HL-60 (cell line): Measurements from ENCODE around the gene HUNK.

ENCODE experiments used
- CTCF ChIP-seq: IDR thresholded peaks from one replicate; pipeline ENCODE4 v1.5.1; 2011; ENCODE audit warnings: low read length, control low read depth, inconsistent platforms; ENCODE audit not compliant: insufficient read depth
- GABPA ChIP-seq: IDR thresholded peaks from 2 replicates; pipeline ENCODE4 v1.6.1; 2012; ENCODE audit warnings: low read depth
- REST ChIP-seq: IDR thresholded peaks from 2 replicates; pipeline ENCODE4 v1.6.1; 2012; ENCODE audit warnings: low read depth; ENCODE audit not compliant: insufficient replicate concordance
- SPI1 ChIP-seq: IDR thresholded peaks from 2 replicates; pipeline ENCODE4 v1.6.1; 2012; ENCODE audit warnings: low read depth, mild to moderate bottlenecking, borderline replicate concordance

GRCh38 chr21:31901315-31901714 lies 28.5 kb downstream of the HUNK start:
- TF ChIP-seq CTCF (no peak), SPI1 (no peak), GABPA (no peak), REST (no peak)
